ENCODE measurements around the gene PFN3. TPM values are rescaled to one million over a fixed set of nuclear protein-coding genes. Genes with fewer than 3 reads are reported as not detected.

Gene PFN3
- total and polyA plus RNA-seq, 2 of the 13 experiments (the other 11 are each of a cell fraction or from before 2014, with no cell fraction given), result not detected

GRCh38 chr5:177442066-177442826 is 41.8 kb upstream of the PFN3 start:
- Histone ChIP-seq H3K27me3 (ENCODE audit: control insufficient read depth in 1 of 2, insufficient read depth in 2 of 2, low read length in 2 of 2) (no peaks in the 10 kb centered on the region), H3K9ac (ENCODE audit: insufficient read depth, low read depth, low read length) (no peak overlapping the region), H3K36me3 (replicated peaks in 1 of 2; ENCODE audit: control insufficient read depth in 1 of 2, insufficient read depth in 2 of 2, low read length in 2 of 2) (peaks cover 5 to 14% of the 10 kb centered on the region in 2 experiments; a peak in 4 of 5 replicates), H3K79me2 (ENCODE audit: insufficient read depth, low read length) (no peaks in the 10 kb centered on the region), H2AFZ (ENCODE audit: low read length) (no peak overlapping the region), H4K20me1 (ENCODE audit: insufficient read depth, low read length) (peaks cover 2% of the 10 kb centered on the region; the same call in 1 of the 2 replicates), H3K27ac (ENCODE audit: extremely low read length, insufficient read depth, low read length) (no peak overlapping the region), H3K9me3 (ENCODE audit: low read length) (no peaks in the 10 kb centered on the region), H3K4me2 (ENCODE audit: low read depth, low read length) (no peak overlapping the region), H3K4me1 (ENCODE audit: insufficient read depth, low read length) (peaks cover 27% of the 10 kb centered on the region), H3K4me3 (replicated peaks in 1 of 3; ENCODE audit: insufficient read depth in 1 of 3, low read depth in 2 of 3, low read length in 3 of 3) (no peak overlapping the region)
- in situ Hi-C loops (cut with HindIII; ENCODE audit: extremely low pct_ligation_motif_present, low pct_unique_long_range_greater_than_20kb), result no loop called here
- WGBS (ENCODE audit: low lambda C conversion rate), result over 99% methylated on average over 12 of the region's 20 CpGs
- ChIA-PET CTCF (ENCODE audit: low intra/inter-chr PET ratio, low total read pairs) (no interaction called here), POLR2A (interaction anchor here (1.3 to 2.0 kb wide), 4 partner anchors 12 to 17 kb away, joined by 3 to 8 read pairs (median 4); partner anchors contain the start of gene GRK6)
- intact Hi-C loops (cut with micrococcal nuclease; ENCODE audit: unreplicated experiment), result no loop called here
- no peak for DNase-seq (ENCODE audit: low spot score)
- ATAC-seq, result no peak
- FAIRE-seq, result no peak
- no TSS peak for BruUV-seq (replicated peaks)
- TF ChIP-seq POLR2G (IDR thresholded peaks at IDR 0.05; ENCODE audit: low read depth, low read length) (peak; percentile 14; the same call in 1 of the 2 replicates), PHF21A (CRISPR knock-in tag; IDR thresholded peaks at IDR 0.05) (no peak), ATF3 (CRISPR knock-in tag; IDR thresholded peaks at IDR 0.05) (no peak), NFIB (CRISPR knock-in tag; IDR thresholded peaks at IDR 0.05; ENCODE audit: borderline replicate concordance) (no peak), XBP1 (CRISPR knock-in tag; IDR thresholded peaks at IDR 0.05) (no peak), NONO (IDR thresholded peaks at IDR 0.05) (no peak), NONO (CRISPR knock-in tag; conservative IDR thresholded peaks at IDR 0.05) (0 out of 2 replicates have a peak, but pooled peaks have one; percentile 13), SNAPC5 (CRISPR knock-in tag; IDR thresholded peaks at IDR 0.05; ENCODE audit: borderline replicate concordance) (no peak), ZNF570 (CRISPR knock-in tag; IDR thresholded peaks at IDR 0.05; ENCODE audit: borderline replicate concordance) (no peak), TERF1 (CRISPR knock-in tag; IDR thresholded peaks at IDR 0.05) (no peak), EED (CRISPR knock-in tag; IDR thresholded peaks at IDR 0.05) (no peak), TOE1 (CRISPR knock-in tag; IDR thresholded peaks at IDR 0.05) (no peak), ZNF567 (CRISPR knock-in tag; IDR thresholded peaks at IDR 0.05; ENCODE audit: borderline replicate concordance) (no peak), BORCS8-MEF2B (CRISPR knock-in tag; IDR thresholded peaks at IDR 0.05) (no peak), AGO2 (optimal IDR thresholded peaks at IDR 0.05; ENCODE audit: low read depth, low read length) (peak; percentile 88), RBFOX2 (IDR thresholded peaks at IDR 0.05; ENCODE audit: low read depth, low read length) (peak; percentile 52; the same call in 1 of the 2 replicates), AGO1 (IDR thresholded peaks at IDR 0.05; ENCODE audit: low read depth, low read length, poor library complexity, severe bottlenecking) (peak; percentile 97), ZNF770 (CRISPR knock-in tag; IDR thresholded peaks at IDR 0.05) (no peak), ZFP90 (CRISPR knock-in tag; IDR thresholded peaks at IDR 0.05; ENCODE audit: borderline replicate concordance) (no peak)

Measured in HepG2 (cell line).